Dermis lymphatic vessel endothelial cell (primary cell): ENCODE measurements around the gene TCEAL2. TPM values are rescaled to one million over a fixed set of nuclear protein-coding genes. Genes with fewer than 3 reads are reported as not detected.

Experiments used
- total RNA-seq: library from RNA; depleted of rRNA; stranded (reverse); fragments of >200 nt; gene quantifications from 2 replicates; pipeline ENCODE4 v1.2.1, GENCODE V29; 2014

The TCEAL2 gene
- total RNA-seq = not detected in 2 replicates

GRCh38 chrX:102125436-102125835 lies at the start of gene TCEAL2:
TSS of gene TCEAL2 (plus strand) at chrX:102125679. CDS start at chrX:102126831, 1,152 bp downstream.

GRCh38 chrX:102142274-102142673 lies 16.8 kb downstream of the TCEAL2 start, which contains the start of gene TCEAL6:
TSS of gene TCEAL6 (minus strand) at chrX:102142481.

GRCh38 chrX:102155806-102156179 lies 30.3 kb downstream of the TCEAL2 start, which contains the start of gene BEX5:
TSS of gene BEX5 (minus strand) at chrX:102155977. CDS start at chrX:102154265, 1,712 bp downstream.

Other genes starting within 250 kb of the TCEAL2 start
- gene ZMAT1, start 193.7 kb upstream of the TCEAL2 start, total RNA-seq = 0.76 and 1.9 TPM in 2 replicates
- not detected in 2 replicates for gene TCEAL6, start 16.8 kb downstream of the TCEAL2 start, total RNA-seq
- gene BEX5, start 30.3 kb downstream of the TCEAL2 start, total RNA-seq = 0.11 and 1.7 TPM in 2 replicates
- not detected in 2 replicates for gene TCP11X1, start 89.6 kb downstream of the TCEAL2 start, total RNA-seq
- gene NXF2, start 121.5 kb downstream of the TCEAL2 start, total RNA-seq = not detected in 2 replicates